NCI-H748 (cell line): Measurements from ENCODE around the gene CAMK2N1.

Experiments used
- DNase-seq: peaks from one replicate; lab custom pipeline; 2025; ENCODE audit not compliant: unreplicated experiment; lab: John Stamatoyannopoulos, UW

The CAMK2N1 gene

DNA sequence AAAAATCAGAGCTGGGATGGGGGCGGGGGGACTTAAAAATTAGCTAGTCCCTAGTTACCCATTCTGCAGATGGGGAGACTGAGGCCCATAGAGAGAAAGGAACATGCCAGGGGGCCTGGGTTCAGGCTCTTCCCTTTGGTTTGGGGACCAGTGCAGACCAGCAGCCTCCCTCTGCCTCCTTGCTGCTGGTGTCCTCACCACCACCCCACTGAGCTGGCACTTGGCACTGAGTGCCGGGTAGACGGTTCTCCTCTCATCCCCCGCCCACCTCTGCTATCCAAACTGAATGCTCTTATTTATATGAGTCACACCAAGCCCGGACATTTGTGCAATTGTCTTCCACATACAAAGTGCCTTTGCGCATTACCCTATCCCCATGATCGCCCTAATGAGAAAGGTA, 39.2 kb downstream of the CAMK2N1 start:
- DNase-seq, result no peak

DNA sequence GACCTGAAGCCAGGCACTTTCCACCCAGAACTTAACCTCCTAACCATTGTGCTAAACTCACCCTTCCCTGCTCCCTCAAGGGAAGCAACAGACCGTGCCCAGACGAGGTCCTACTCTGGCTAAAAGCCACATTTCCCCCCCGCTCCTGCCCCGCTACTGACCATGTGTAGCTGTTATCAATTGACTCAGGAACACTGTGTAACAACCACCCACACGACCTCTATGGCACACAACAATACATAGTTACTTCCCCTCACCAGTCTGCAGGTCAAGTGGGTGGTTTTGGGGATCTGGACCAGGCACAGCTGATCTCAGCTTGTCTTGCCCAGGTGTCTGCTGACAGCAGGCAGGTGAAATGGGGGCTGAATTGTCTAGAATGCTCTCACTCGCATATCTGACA, 40.1 kb downstream of the CAMK2N1 start:
- no peak for DNase-seq

DNA sequence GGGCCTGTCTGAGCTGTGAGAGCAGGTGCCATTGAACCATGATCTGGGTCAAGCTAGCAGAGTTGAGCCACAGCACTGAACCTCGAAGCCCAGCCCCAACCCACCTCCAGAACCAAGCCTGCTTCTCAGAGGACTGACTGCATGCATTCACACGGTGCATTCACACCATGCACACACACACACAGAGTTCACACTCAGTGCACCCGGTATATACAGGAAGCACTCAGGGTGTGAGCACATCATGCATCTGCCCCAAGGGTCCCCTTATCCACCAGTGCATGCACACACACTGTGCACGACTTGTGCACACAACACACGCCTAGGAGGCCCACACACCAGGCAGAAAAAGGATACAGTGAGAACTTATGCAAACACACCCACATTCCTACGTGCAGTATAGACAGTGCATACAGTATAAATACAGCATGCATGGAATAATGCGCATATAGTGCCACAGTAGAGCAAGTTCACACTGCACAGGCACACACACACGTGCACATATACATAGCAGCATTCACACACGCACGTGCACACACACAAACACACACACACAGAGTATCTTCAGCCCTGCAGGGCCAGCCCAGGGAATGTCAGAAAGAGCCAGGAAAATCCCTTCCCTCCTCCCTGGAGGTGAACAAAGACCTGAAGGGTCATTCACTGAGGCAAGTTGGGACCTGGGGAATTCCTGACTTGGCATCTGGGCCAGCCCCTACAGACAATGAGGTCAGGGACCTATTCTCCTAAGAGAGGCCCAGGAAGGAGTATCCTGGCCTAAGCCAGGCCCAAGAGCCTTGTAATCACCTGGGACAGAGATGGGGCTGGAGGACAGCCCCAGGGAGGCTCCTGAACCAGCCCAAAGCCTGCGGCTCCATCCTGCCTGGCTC, 42.1 kb downstream of the CAMK2N1 start:
- no peak for DNase-seq

DNA sequence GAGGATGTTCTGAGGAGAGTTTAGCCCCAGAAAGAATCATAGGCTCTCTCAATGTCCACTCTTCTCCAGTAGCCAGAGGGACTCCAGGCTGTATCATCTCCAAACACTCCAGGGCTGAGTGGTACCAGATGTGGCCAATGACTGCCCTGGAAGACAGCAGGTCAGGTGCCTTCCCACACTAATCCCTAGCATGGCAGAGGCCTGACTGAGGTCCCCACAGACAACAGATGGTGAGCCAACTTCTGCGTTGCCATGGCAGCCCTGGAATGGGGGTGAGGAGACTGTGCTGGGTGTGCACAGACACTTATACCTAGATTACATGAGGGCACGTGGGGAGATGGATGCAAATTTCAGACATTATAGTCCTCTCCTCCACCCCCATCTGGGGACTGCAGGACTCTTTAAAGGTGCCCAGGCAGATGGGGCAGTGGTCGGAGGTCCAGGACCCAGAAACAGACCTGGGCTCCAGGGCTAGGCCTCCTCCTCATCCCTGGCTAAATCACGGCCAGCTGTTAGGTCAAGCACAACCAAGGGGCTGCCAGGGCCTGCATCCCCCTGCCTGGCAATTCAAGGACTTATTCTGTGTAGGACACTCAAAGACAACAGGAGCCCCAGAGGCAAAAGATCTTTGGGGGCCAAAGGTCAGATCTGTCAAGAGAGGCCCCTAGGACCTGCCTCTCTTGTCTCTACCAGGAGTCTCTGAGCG, 42.9 kb downstream of the CAMK2N1 start:
- DNase-seq, result no peak

DNA sequence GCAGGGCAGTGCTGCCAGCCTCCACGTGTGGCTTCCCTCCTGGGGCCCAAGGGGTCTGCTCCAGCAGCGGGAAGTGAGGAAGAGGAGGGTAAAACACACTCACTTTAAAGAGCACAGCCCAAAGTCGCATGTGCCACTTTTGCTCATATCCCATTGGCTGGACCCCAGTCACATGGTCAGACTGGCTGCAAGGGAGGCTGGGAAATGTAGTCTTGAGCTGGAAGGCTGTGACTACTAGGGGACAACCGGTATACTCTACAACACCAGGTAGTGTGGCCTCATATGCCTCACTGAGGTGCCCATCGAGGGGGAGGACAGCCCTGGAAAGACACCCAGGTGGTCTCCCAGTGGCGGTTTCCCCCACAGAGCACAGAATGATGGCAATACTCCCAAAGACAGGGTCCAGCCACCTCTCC, 45.2 kb downstream of the CAMK2N1 start:
- peak; percentile 23 for DNase-seq

- no peak for DNase-seq
These were observed 46.7 kb downstream of the CAMK2N1 start for GRCh38 chr1:20439282-20439681.

DNA sequence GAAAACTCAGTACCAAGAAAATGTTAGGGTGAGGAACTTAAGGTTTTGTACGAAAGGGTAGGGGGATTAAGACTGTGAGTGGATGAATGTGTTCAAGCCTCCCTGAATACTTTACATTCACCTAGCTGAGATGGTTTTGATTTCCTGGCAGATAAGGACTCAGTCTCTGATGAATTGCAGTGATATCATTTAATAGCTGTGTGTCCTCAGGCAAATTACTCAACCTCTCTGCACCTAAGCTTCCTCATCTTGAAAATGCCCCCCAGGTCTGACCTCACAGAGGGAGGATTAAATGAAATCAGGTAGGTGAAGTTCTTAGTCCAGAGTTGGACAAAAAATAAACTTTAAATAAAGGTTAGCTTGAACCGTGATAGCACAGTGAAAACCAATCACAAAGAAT, 48.4 kb downstream of the CAMK2N1 start:
- DNase-seq, result no peak

DNA sequence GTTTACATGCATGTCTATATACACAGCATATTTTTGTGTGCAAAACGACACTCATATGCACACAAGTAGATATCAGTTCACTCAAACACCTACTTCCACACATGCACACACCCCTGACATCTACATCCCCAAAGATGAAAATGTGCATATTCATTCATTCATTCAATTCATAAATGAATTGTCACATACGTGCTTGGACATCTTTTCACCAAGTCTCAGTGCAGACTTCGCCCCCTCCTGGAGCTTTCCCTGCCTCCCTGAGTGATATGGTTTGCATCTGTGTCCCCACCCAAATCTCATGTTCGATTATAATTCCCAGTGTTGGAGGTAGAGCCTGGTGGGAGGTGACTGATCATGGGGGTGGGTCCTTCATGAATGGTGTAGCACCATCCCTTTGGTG, 53.1 kb downstream of the CAMK2N1 start:
- no peak for DNase-seq
